ENCODE results near the gene LSAMP. TPM values are rescaled to one million over a fixed set of nuclear protein-coding genes. Genes with fewer than 3 reads are reported as not detected.
"Not testable (repeated sequence)": the region's sequence is repeated elsewhere in the genome, so short reads cannot be mapped to it uniquely, and the experiment has no call there.

Gene LSAMP
- total and polyA plus RNA-seq, 2 experiments from 2014 or later = 2.0 to 2.9 TPM

DNA sequence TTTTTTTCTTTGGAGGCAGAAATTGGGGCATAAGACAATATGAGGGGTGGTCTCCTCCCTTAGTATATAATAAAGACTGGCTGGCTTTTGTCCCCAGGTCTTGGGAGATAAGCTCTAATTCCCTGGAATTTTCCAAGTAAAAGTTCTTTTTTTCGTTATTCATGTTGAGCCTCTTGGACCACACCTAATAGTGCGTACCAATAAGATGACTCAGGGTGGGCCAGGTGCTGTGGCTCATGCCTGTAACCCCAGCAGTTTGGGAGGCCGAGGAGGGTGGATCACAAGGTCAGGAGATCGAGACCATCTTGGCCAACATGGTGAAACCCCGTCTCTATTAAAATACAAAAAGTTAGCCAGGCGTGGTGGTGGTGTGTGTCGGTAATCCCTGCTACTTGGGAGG, 645.2 kb downstream of the LSAMP start:
- H3K36me3 ChIP-seq (ENCODE audit: insufficient read depth); H3K27me3 Mint-ChIP-seq (ENCODE audit: insufficient read depth, low read depth, poor library complexity); DNase-seq (ENCODE audit: low spot score); H4K20me1 ChIP-seq (replicated peaks; ENCODE audit: insufficient read depth); H3K27me3 ChIP-seq (ENCODE audit: insufficient read depth); H3K4me3 ChIP-seq; H3K36me3 Mint-ChIP-seq (ENCODE audit: low read depth); H3F3A ChIP-seq (replicated peaks; ENCODE audit: low read depth); H3K4me3 Mint-ChIP-seq; H3K4me2 ChIP-seq; ATAC-seq; H3K9me2 ChIP-seq (ENCODE audit: insufficient read depth); H2AFZ ChIP-seq; H3K27ac ChIP-seq (ENCODE audit: low read depth); H3K9me3 Mint-ChIP-seq; H3K27ac Mint-ChIP-seq; H3K79me2 ChIP-seq (replicated peaks; ENCODE audit: insufficient read depth): not testable (repeated sequence)
- peaks cover 18% of the 10 kb centered on the region for H3K4me1 ChIP-seq (ENCODE audit: insufficient read depth)
- peaks cover 30% of the 10 kb centered on the region for H3K4me1 Mint-ChIP-seq

DNA sequence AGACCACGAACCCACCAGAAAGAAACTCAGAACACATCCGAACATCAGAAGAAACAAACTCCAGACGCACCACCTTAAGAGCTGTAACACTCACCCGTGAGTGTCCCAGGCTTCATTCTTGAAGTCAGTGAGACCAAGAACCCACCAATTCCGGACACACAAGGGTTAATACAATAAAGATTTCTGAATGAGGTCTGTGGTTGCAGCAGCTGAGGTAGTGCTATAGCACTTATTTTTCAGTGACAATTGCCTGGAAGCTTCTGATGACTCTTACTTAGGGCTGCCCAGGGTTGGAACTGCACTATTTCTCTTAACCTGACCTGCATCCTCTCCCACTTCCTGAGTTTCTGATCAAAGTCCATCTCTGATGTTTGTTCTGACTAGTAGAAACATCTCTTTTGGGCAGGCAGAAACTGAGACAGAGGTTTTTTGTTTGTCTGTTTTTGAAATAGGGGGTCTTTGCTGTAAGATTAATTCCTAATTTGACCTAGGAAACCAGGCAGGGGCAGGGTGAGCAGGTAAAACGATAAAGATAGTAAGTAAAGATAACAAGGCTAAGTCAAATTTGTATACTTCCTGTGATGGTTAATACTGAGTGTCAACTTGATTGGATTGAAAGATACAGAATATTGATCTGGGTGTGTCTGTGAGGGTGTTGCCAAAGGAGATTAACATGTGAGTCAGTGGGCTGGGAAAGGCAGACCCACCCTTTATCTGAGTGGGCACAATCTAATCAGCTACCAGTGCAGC, 652.9 kb downstream of the LSAMP start:
- H3K36me3 ChIP-seq (ENCODE audit: insufficient read depth) = no peaks in the 10 kb centered on the region
- peaks cover 5% of the 10 kb centered on the region; the same call in 1 of the 2 replicates for H3K9me2 ChIP-seq (ENCODE audit: insufficient read depth)
- H3K27me3 ChIP-seq (ENCODE audit: insufficient read depth) = no peaks in the 10 kb centered on the region
- DNase-seq (ENCODE audit: low spot score) (no peak), ATAC-seq (no peak)
- peaks cover 17% of the 10 kb centered on the region for H3K4me1 Mint-ChIP-seq
- H3F3A ChIP-seq (replicated peaks; ENCODE audit: low read depth) = no peaks in the 10 kb centered on the region
- peak overlapping the region; percentile 64; the same call in 1 of the 2 replicates for H3K27ac Mint-ChIP-seq
- H3K79me2 ChIP-seq (replicated peaks; ENCODE audit: insufficient read depth) = no peaks in the 10 kb centered on the region
- peaks cover 12% of the 10 kb centered on the region for H3K4me1 ChIP-seq (ENCODE audit: insufficient read depth)
- H3K4me3 ChIP-seq = no peak overlapping the region
- H3K36me3 Mint-ChIP-seq (ENCODE audit: low read depth) = no peaks in the 10 kb centered on the region; the same call in 1 of the 3 replicates
- peaks cover 2% of the 10 kb centered on the region for H3K27me3 Mint-ChIP-seq (ENCODE audit: insufficient read depth, low read depth, poor library complexity)
- H3K4me3 Mint-ChIP-seq = no peak overlapping the region
- H3K27ac ChIP-seq (ENCODE audit: low read depth) = no peak overlapping the region
- no peak overlapping the region for H3K4me2 ChIP-seq
- no peak for TF ChIP-seq EZH2 (IDR thresholded peaks at IDR 0.05; ENCODE audit: low read depth, unreplicated experiment)
- TF ChIP-seq JUNB (IDR thresholded peaks at IDR 0.05; ENCODE audit: unreplicated experiment) = no peak
- no peak for TF ChIP-seq STAT1 (IDR thresholded peaks at IDR 0.05; ENCODE audit: unreplicated experiment)
- TF ChIP-seq CREB1 (CRISPR knock-in tag; IDR thresholded peaks at IDR 0.05; ENCODE audit: low read depth) = no peak
- TF ChIP-seq, protein P1, sequence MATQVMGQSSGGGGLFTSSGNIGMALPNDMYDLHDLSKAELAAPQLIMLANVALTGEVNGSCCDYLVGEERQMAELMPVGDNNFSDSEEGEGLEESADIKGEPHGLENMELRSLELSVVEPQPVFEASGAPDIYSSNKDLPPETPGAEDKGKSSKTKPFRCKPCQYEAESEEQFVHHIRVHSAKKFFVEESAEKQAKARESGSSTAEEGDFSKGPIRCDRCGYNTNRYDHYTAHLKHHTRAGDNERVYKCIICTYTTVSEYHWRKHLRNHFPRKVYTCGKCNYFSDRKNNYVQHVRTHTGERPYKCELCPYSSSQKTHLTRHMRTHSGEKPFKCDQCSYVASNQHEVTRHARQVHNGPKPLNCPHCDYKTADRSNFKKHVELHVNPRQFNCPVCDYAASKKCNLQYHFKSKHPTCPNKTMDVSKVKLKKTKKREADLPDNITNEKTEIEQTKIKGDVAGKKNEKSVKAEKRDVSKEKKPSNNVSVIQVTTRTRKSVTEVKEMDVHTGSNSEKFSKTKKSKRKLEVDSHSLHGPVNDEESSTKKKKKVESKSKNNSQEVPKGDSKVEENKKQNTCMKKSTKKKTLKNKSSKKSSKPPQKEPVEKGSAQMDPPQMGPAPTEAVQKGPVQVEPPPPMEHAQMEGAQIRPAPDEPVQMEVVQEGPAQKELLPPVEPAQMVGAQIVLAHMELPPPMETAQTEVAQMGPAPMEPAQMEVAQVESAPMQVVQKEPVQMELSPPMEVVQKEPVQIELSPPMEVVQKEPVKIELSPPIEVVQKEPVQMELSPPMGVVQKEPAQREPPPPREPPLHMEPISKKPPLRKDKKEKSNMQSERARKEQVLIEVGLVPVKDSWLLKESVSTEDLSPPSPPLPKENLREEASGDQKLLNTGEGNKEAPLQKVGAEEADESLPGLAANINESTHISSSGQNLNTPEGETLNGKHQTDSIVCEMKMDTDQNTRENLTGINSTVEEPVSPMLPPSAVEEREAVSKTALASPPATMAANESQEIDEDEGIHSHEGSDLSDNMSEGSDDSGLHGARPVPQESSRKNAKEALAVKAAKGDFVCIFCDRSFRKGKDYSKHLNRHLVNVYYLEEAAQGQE (IDR thresholded peaks at IDR 0.05; ENCODE audit: unreplicated experiment) = no peak
- TF ChIP-seq ZNF331 (CRISPR knock-in tag; IDR thresholded peaks at IDR 0.05; ENCODE audit: low read depth) = no peak
- TF ChIP-seq POLR2AphosphoS5 (IDR thresholded peaks at IDR 0.05; ENCODE audit: low read depth) = no peak
- no peak for TF ChIP-seq ZNF114 (CRISPR knock-in tag; IDR thresholded peaks at IDR 0.05)
- TF ChIP-seq EZH2phosphoT487 (IDR thresholded peaks at IDR 0.05; ENCODE audit: unreplicated experiment) = no peak
- H3K9me3 Mint-ChIP-seq = peaks cover 8% of the 10 kb centered on the region
- H4K20me1 ChIP-seq (replicated peaks; ENCODE audit: insufficient read depth) = no peaks in the 10 kb centered on the region
- H2AFZ ChIP-seq = peak overlapping the region; percentile 87

DNA sequence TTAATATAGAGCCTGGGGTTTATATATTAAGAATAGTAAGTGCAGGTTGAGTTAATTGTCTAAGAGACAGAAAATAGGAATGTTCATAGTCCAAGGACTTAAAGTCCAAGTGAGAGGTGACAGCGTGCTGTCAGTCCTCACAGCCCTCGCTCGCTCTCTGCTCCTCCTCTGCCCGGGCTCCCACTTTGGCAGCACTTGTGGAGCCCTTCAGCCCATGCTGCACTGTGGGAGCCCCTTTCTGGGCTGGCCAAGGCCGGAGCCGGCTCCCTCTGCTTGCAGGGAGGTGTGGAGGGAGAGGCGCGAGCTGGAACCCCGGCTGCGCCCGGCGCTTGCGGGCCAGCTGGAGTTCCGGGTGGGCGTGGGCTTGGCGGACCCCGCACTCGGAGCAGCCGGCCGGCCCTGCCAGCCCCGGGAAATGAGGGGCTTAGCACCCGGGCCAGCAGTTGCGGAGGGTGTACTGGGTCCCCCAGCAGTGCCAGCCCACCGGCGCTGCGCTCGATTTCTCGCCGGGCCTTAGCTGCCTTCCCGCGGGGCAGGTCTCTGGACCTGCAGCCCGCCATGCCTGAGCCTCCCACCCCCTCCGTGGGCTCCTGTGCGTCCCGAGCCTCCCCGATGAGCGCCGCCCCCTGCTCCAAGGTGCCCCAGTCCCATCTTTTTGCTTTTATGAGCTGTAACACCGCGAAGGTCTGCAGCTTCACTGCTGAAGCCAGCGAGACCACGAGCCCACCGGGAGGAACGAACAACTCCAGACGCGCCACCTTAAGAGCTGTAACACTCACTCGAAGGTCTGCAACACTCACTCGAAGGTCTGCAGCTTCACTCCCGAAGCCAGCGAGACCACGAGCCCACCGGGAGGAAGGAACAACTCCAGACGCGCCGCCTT, 653.8 kb downstream of the LSAMP start:
- not testable (repeated sequence) for H4K20me1 ChIP-seq (replicated peaks; ENCODE audit: insufficient read depth); H3K36me3 ChIP-seq (ENCODE audit: insufficient read depth); ATAC-seq; H3K9me2 ChIP-seq (ENCODE audit: insufficient read depth); DNase-seq (ENCODE audit: low spot score); H3K36me3 Mint-ChIP-seq (ENCODE audit: low read depth); H3F3A ChIP-seq (replicated peaks; ENCODE audit: low read depth); H3K4me3 ChIP-seq; H3K4me2 ChIP-seq; H3K9me3 Mint-ChIP-seq; H3K4me3 Mint-ChIP-seq; H3K27me3 Mint-ChIP-seq (ENCODE audit: insufficient read depth, low read depth, poor library complexity); H3K27ac ChIP-seq (ENCODE audit: low read depth); H3K27me3 ChIP-seq (ENCODE audit: insufficient read depth); H3K79me2 ChIP-seq (replicated peaks; ENCODE audit: insufficient read depth)
- Mint-ChIP-seq H3K4me1 (peaks cover 17% of the 10 kb centered on the region), H3K27ac (peak overlapping the region; percentile 64; the same call in 1 of the 2 replicates)
- Histone ChIP-seq H3K4me1 (ENCODE audit: insufficient read depth) (peaks cover 12% of the 10 kb centered on the region), H2AFZ (peak overlapping the region; percentile 87; the same call in 1 of the 2 replicates)
